GM10847 (cell line): ENCODE measurements around the gene HECW1.

Experiments used
- POLR2A ChIP-seq: IDR thresholded peaks from 2 replicates; pipeline ENCODE4 v1.6.1; 2011; ENCODE audit not compliant: insufficient read length; ENCODE audit errors: extremely low read depth

HECW1 gene

GRCh38 chr7:43130347-43130746, 17.9 kb downstream of the HECW1 start:
- no peak for TF ChIP-seq POLR2A

- no peak for TF ChIP-seq POLR2A
Observed at GRCh38 chr7:43135129-43135528, 22.7 kb downstream of the HECW1 start.

GRCh38 chr7:43136064-43136463, 23.6 kb downstream of the HECW1 start:
- TF ChIP-seq POLR2A = no peak

- no peak for TF ChIP-seq POLR2A
Observed at GRCh38 chr7:43137811-43138210, 25.4 kb downstream of the HECW1 start.

GRCh38 chr7:43138710-43139109, 26.3 kb downstream of the HECW1 start:
- TF ChIP-seq POLR2A = no peak

GRCh38 chr7:43139137-43139536, 26.7 kb downstream of the HECW1 start:
- no peak for TF ChIP-seq POLR2A

- no peak for TF ChIP-seq POLR2A
Observed at GRCh38 chr7:43140186-43140585, 27.7 kb downstream of the HECW1 start.

- no peak for TF ChIP-seq POLR2A
Observed at GRCh38 chr7:43141091-43141490, 28.6 kb downstream of the HECW1 start.

GRCh38 chr7:43142703-43143102, 30.3 kb downstream of the HECW1 start:
- TF ChIP-seq POLR2A = no peak

GRCh38 chr7:43143918-43144589, 31.6 kb downstream of the HECW1 start:
- TF ChIP-seq POLR2A = no peak

GRCh38 chr7:43148161-43148731, 35.8 kb downstream of the HECW1 start:
- TF ChIP-seq POLR2A = no peak

- TF ChIP-seq POLR2A = no peak
Observed at GRCh38 chr7:43151076-43151475, 38.6 kb downstream of the HECW1 start.

GRCh38 chr7:43152696-43153095, 40.2 kb downstream of the HECW1 start:
- no peak for TF ChIP-seq POLR2A

- TF ChIP-seq POLR2A = no peak
Observed at GRCh38 chr7:43155636-43156035, 43.2 kb downstream of the HECW1 start.

GRCh38 chr7:43163885-43164284, 51.4 kb downstream of the HECW1 start:
- TF ChIP-seq POLR2A = no peak

- TF ChIP-seq POLR2A = no peak
Observed at GRCh38 chr7:43164757-43165156, 52.3 kb downstream of the HECW1 start.

- TF ChIP-seq POLR2A = no peak
Observed at GRCh38 chr7:43166686-43167085, 54.2 kb downstream of the HECW1 start.
